ENCODE measurements around the gene RNPEP. TPM values are rescaled to one million over a fixed set of nuclear protein-coding genes. Genes with fewer than 3 reads are reported as not detected.
A peak's percentile ranks its signal among the peaks of the same experiment; 100 is the strongest.

Gene RNPEP
- total and polyA plus RNA-seq, 8 donors = 19.8 to 43.5 (median 28.0) TPM

DNA sequence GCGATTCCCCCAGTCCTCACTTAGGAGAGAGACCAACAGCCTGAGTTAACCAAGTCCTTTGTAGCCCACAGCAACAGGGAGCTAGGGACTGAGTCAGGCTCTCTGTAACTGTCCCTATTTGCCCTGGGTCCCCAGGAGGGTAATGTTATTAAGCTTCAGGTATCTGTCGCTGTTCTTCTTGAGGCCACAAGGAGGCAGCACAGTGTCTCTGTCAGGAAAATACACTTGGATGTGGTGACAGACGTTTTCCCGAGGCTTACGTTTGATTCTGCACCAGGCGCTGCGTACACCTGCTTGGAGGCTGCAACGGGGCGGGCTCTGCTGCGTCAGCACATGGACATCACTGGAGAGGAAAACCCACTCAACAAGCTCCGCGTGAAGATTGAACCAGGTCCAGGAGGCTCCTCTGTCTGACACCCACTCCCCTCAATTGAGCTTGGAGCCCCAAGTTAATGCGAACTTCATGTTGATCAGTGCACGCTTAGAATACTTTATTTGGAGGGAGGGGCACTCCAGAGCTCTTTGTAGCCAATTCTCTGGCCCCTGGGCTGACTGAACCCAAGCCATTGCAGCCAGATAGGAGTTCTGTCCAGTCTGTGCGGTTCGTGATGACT lies 17.3 kb downstream of the RNPEP start:
- H3K9me3 ChIP-seq = no peaks in the 10 kb centered on the region
- no peak overlapping the region for H3K4me3 ChIP-seq
- no peaks in the 10 kb centered on the region for H3K4me1 ChIP-seq
- 45 to 46% methylated on average over 16 of the region's 16 CpGs for WGBS, 2 donors
- FAIRE-seq = no peak
- ATAC-seq = peak; percentile 74 to 92 (median 88)
- no peaks in the 10 kb centered on the region for H3K27me3 ChIP-seq
- DNase-seq = peak in 4 of 6 donors; percentile 21 to 57 (median 38)
- no peak overlapping the region for H3K27ac ChIP-seq
- intact Hi-C loops (cut with DNase I) = loop anchor here (5.0 to 10.0 kb wide), 2 partner anchors 115 to 123 kb away; partner anchors contain the start of gene GPR37L1 (in 2 of the 3)
- H3K36me3 ChIP-seq = peaks cover 0 to 55% (median 21%) of the 10 kb centered on the region in 3 donors
- TF ChIP-seq, protein P1, sequence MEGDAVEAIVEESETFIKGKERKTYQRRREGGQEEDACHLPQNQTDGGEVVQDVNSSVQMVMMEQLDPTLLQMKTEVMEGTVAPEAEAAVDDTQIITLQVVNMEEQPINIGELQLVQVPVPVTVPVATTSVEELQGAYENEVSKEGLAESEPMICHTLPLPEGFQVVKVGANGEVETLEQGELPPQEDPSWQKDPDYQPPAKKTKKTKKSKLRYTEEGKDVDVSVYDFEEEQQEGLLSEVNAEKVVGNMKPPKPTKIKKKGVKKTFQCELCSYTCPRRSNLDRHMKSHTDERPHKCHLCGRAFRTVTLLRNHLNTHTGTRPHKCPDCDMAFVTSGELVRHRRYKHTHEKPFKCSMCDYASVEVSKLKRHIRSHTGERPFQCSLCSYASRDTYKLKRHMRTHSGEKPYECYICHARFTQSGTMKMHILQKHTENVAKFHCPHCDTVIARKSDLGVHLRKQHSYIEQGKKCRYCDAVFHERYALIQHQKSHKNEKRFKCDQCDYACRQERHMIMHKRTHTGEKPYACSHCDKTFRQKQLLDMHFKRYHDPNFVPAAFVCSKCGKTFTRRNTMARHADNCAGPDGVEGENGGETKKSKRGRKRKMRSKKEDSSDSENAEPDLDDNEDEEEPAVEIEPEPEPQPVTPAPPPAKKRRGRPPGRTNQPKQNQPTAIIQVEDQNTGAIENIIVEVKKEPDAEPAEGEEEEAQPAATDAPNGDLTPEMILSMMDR (IDR thresholded peaks at IDR 0.05) = peak; percentile 43 to 69 (median 59)

DNA sequence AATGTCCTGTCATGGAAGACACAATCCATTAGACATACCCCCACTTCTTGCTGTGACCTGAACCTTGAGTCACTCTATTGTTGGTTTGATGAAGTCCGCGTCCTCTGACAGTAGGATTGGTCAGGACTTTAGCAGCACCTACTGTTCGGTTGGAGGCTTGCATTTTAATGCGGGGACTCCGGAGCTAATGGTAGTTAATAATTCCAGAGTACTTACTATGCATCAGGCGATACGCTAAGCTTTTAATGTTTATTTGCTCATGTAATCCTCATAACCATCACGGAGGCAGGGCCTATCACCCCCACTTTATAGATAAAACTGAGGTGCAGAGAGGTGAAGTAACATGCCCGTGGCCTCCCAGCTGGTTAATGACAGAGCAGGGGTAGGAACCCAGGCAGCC lies 20.1 kb downstream of the RNPEP start:
- Histone ChIP-seq H3K27me3 (no peaks in the 10 kb centered on the region), H3K4me3 (no peak overlapping the region), H3K36me3 (peaks cover 0 to 43% (median 23%) of the 10 kb centered on the region in 3 donors), H3K9me3 (no peaks in the 10 kb centered on the region), H3K27ac (no peak overlapping the region), H3K4me1 (peaks cover 0 to 5% (median 0%) of the 10 kb centered on the region in 3 donors)
- TF ChIP-seq, protein P1 (IDR thresholded peaks at IDR 0.05) = no peak
- DNase-seq (no peak), FAIRE-seq (no peak), ATAC-seq (no peak)
- WGBS, 2 donors = 70 to 77% methylated on average over 9 of the region's 9 CpGs
- intact Hi-C loops (cut with DNase I) = loop anchor here (5.0 to 10.0 kb wide), 2 partner anchors 112 to 120 kb away; partner anchors contain the start of gene GPR37L1 (in 2 of the 3)

DNA sequence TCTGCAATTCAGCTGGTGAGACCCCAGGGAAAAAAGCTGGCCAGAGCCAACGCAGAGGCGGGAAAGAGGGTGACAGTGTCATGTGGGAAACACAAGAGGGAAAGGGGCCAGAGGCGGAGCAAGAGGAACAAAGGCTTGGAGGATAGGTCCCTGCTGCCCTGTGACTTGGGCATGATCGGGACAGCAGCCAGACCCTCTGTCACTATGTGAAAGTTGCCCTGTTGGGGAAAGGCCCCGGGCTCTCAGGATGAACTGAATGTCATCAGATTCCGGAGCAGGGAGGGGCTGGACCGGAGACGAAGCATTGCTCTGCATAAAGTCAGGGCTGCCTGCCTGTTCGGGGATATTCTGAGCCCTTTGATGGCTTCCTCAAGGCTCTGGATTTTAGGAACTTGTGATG lies 22.3 kb downstream of the RNPEP start:
- FAIRE-seq = no peak
- no peak for DNase-seq
- Histone ChIP-seq H3K27me3 (no peaks in the 10 kb centered on the region), H3K4me1 (peaks cover 1 to 15% (median 7%) of the 10 kb centered on the region in 3 donors), H3K4me3 (no peak overlapping the region), H3K36me3 (peaks cover 0 to 43% (median 23%) of the 10 kb centered on the region in 3 donors), H3K27ac (no peak overlapping the region), H3K9me3 (no peaks in the 10 kb centered on the region)
- WGBS, 2 donors = 81 to 82% methylated on average over 8 to 9 of the region's 9 CpGs
- intact Hi-C loops (cut with DNase I) = loop anchor here (5.0 to 10.0 kb wide), 2 partner anchors 110 to 118 kb away; partner anchors contain the start of gene GPR37L1 (in 2 of the 3)
- no peak for ATAC-seq
- TF ChIP-seq, protein P1 (IDR thresholded peaks at IDR 0.05) = no peak

DNA sequence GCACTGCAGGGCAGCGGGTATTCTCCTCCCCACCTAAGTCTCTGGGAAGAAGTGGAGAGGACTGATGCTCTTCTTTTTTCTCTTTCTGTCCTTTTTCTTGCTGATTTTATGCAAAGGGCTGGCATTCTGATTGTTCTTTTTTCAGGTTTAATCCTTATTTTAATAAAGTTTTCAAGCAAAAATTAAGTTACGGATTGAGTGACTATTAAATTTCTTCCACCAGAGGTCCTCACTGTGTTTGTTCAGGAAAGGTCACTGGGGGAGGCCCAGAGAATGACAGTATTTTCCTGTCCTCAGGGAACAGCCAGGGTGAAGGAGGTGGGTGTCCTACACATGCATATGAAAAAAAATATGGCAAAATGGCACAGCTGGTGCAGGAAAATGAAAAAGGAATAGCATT lies 23.5 kb downstream of the RNPEP start:
- TF ChIP-seq, protein P1 (IDR thresholded peaks at IDR 0.05) = peak in 1 of 4 donors; percentile 21

More for the DNA sequence above, 23.5 kb downstream of the RNPEP start:
- Histone ChIP-seq H3K4me1 (peaks cover 5 to 17% (median 12%) of the 10 kb centered on the region in 3 donors), H3K9me3 (no peaks in the 10 kb centered on the region), H3K27ac (no peak overlapping the region), H3K27me3 (no peaks in the 10 kb centered on the region), H3K4me3 (no peak overlapping the region), H3K36me3 (peaks cover 0 to 35% (median 18%) of the 10 kb centered on the region in 3 donors)
- FAIRE-seq = no peak
- DNase-seq = no peak
- ATAC-seq = no peak
- intact Hi-C loops (cut with DNase I) = loop anchor here in 1 of 3 donors (10.0 kb wide), 1 partner anchor 109 kb away; no protein-coding TSS in a partner anchor
- 70 to 72% methylated on average over 2 of the region's 2 CpGs for WGBS, 2 donors
